HG03108 (cell line): ENCODE data around the gene GMIP.
"Not testable (repeated sequence)": the region's sequence is repeated elsewhere in the genome, so short reads cannot be mapped to it uniquely, and the experiment has no call there.

Experiments used
- ATAC-seq: cut with Tn5 transposase; IDR thresholded peaks from one replicate; pipeline ENCODE4 v1.9.1; 2021; ENCODE audit warnings: moderate library complexity; ENCODE audit not compliant: unreplicated experiment

GMIP gene, protein sequence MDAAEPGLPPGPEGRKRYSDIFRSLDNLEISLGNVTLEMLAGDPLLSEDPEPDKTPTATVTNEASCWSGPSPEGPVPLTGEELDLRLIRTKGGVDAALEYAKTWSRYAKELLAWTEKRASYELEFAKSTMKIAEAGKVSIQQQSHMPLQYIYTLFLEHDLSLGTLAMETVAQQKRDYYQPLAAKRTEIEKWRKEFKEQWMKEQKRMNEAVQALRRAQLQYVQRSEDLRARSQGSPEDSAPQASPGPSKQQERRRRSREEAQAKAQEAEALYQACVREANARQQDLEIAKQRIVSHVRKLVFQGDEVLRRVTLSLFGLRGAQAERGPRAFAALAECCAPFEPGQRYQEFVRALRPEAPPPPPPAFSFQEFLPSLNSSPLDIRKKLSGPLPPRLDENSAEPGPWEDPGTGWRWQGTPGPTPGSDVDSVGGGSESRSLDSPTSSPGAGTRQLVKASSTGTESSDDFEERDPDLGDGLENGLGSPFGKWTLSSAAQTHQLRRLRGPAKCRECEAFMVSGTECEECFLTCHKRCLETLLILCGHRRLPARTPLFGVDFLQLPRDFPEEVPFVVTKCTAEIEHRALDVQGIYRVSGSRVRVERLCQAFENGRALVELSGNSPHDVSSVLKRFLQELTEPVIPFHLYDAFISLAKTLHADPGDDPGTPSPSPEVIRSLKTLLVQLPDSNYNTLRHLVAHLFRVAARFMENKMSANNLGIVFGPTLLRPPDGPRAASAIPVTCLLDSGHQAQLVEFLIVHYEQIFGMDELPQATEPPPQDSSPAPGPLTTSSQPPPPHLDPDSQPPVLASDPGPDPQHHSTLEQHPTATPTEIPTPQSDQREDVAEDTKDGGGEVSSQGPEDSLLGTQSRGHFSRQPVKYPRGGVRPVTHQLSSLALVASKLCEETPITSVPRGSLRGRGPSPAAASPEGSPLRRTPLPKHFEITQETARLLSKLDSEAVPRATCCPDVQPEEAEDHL

DNA sequence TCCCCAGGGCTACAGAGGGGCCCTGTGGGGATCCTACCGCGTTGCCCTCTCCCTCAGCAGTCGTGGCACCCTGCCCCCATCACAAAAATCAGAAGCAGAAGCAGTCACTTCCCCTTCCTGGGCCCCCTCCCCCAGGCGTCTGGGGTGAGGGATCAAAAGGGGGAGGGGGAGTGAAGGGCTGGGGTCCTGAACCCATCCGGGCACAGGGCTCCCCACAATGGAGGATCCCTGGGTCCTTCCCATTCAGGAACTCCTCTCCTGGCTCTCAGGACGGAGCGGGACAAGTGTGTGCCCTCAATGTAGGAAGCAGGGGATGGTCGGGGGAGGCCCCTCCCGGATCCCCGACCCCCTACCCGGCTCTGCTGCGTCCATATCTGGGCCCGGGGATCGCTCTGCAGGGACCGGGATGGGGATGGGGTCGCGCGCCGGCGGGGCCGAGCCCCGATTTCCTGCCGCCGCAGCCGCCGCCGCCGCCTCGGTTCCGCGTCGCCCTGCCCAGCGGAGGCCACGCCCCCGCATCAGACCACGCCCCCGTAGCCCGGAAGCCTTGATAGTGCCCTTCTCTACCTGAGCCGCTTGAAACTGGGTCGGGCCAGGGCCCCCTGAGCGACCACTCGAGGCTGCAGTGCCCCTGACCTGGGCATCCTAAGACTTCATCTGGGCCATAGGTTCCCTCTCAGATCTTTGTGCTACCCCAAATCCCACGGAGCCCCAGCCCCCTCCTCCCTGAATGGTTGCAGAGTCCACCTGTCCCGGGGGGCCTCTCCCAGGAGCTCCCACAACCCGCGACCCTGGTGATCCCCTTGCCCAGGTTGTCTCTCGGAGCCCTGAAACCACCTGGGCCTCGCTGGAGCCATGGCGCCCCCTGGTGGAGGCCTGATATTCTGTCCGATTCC, at the start of gene GMIP:
GMIP (minus strand) TSS at position 500 of the 896 bp plus-strand sequence; CDS start at position 372, 128 bp downstream.
- ATAC-seq: peak; percentile 77

DNA sequence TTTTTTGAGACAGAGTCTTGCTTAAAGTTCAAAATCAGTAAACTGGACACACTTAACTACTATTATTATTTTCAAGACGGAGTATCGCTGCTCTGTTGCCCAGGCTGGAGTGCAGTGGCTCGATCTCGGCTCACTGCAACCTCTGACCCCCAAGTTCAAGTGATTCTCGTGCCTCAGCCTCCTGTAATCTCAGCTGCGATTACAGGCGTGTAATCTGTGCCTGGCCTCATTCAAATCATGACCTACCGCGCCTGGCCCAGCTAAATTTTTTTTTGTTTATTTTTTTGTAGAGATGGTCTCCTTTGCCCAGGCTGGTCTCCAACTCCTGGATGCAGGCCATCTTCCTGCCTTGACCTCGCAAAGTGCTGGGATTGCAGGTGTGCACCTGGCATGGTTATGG, 48.2 kb upstream of the GMIP start:
- no peak for ATAC-seq

DNA sequence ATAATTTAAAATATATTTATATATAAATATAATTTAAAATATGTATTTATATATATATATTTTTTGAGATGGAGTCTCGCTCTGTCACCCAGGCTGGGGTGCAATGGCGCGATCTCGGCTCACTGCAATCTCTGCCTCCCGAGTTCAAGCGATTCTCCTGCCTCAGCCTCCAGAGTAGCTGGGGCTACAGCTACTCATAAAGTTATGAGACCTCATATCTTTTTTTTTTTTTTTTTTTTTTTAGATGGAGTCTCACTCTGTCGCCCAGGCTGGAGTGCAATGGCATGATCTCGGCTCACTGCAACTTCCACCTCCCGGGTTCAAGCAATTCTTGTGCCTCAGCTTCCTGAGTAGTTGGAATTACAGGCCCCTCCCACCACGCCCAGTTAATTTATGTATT, 45.6 kb upstream of the GMIP start:
- not testable (repeated sequence) for ATAC-seq

DNA sequence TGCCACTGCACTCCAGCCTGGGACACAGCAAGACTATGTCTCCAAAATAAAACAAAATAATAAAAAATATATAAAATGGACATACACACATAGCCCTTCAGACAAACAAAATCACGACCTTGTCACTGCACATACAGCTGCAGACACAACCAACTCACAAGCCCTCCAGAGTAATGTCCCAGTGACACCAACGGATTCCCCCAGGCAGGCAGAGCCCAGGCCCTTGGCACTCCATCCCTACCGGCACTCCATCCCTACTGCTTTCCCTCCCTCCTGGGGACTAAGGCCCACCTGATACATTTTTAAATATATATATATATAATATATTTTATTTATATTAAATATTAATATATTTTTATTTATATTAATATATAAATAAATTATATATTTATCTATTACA, 43.6 kb upstream of the GMIP start:
- no peak for ATAC-seq

DNA sequence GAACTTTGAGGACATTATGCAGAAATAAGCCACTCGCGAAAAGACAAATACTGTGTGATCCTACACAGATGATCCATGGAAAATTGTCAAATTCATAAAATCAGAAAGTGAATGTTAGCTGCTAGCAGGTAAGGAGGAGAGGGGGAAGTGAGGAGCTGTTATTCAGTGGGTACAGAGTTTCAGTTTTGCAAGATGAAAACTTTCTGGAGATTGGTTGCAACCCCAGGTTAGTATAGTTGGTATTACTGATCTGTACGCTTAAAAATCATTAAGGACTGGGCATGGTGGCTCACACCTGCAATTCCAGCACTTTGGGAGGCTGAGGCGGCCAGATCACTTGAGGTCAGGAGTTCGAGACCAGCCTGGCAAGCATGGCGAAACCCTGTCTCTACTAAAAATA, 43.1 kb upstream of the GMIP start:
- ATAC-seq: no peak

DNA sequence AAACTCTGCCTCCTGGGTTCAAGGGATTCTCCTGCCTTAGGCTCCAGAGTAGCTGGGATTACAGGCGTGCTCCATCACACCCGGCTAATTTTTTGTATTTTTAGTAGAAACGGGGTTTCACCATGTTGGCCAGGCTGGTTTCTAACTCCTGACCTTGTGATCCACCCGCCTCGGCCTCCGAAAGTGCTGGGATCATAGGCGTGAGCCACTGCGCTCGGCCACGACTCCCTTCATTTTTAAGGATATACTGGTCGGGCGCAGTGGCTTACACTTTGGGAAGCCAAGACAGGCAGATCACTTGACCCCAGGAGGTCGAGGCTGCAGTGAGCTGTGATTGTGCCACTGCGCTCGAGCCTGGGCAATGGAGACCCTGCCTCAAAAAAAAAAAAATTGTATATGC, 42.7 kb upstream of the GMIP start:
- ATAC-seq: not testable (repeated sequence)

DNA sequence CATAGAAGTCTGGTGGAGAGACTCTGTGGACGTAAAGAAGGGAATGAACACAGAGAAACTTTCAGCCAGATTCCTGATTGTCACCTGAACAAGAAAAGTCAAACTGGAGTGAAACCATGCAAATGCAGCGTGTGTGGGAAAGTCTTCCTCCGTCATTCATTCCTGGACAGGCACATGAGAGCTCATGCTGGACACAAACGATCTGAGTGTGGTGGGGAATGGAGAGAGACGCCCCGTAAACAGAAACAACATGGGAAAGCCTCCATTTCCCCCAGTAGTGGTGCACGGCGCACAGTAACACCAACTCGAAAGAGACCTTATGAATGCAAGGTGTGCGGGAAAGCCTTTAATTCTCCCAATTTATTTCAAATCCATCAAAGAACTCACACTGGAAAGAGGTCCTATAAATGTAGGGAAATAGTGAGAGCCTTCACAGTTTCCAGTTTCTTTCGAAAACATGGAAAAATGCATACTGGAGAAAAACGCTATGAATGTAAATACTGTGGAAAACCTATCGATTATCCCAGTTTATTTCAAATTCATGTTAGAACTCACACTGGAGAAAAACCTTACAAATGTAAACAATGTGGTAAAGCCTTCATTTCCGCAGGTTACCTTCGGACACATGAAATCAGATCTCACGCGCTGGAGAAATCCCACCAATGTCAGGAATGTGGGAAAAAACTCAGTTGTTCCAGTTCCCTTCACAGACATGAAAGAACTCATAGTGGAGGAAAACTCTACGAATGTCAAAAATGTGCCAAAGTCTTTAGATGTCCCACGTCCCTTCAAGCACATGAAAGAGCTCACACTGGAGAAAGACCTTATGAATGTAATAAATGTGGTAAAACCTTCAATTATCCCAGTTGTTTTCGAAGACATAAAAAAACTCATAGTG, 36.0 kb upstream of the GMIP start:
- ATAC-seq: no peak

DNA sequence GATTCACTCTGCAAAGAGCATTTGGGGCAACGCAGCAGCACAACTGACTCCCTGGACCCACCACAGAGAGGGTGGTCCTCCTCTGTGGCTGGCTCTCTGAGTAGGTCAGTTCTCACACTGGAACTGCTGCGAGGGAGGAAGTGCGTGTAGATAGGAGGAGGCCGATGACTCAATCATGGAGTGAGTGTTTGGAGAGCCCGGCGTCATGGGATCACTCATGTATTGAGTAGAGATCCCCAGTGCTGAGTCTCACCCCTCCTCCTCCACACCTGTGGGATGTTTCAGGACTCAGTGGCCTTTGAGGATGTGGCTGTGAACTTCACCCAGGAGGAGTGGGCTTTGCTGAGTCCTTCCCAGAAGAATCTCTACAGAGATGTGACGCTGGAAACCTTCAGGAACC, 34.1 kb upstream of the GMIP start:
- ATAC-seq: no peak

DNA sequence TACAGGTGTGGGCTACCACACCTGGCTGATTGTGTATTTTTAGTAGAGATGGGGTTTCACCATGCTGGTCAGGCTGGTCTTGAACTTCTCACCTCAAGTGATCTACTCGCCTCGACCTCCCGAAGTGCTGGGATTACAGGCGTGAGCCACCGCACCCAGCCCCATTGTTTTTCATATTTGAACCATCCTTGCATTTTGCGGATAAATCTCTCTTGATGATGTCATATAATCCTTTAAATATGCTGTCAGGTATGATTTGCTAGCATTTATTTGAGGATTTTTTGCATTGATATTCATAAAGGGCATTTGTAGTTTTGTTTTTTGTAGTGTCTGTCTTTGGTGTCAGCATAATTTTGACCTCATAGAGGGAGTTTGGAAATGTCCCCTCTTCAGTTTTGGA, 30.9 kb upstream of the GMIP start:
- ATAC-seq: no peak

DNA sequence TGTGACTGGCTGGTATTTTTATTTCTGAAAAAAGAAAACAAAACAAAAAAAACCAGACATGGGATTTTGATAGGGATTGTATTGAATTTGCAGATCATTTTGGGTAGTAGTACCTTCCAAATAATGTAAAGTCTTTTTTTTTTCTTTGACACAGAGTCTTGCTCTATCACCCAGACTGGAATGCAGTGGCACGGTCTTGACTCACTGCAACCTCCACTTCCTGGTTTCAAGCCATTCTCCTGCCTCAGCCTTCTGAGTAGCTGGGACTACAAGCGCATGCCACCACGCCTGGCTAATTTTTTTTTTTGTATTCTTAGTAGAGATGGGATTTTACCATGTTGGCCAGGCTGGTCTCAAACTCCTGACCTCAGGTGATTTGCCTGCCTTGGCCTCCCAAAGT, 29.4 kb upstream of the GMIP start:
- ATAC-seq: no peak

DNA sequence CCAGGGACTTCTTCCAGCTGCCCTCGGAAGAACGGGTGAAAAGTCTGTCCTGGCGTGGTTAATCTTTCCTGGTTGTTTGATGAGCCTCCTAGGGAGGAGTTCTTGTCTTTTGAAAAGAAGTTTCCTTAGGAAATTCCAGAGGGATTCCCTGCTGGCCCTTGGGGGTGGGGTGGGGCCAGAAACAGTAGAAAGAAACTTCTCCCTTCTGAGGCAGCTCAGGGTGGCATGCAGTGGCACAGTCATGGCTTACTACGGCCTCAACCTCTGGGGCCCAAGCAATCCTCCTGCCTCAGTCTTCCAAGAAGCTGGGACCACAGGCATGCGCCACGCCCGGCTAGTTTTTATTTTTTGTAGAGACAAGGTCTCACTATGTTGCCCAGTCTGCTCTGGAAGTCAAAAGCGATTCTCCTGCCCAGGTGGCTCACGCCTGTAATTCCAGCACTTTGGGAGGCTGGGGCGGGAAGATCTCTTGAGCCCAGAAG, 26.7 kb upstream of the GMIP start:
- ATAC-seq: no peak

DNA sequence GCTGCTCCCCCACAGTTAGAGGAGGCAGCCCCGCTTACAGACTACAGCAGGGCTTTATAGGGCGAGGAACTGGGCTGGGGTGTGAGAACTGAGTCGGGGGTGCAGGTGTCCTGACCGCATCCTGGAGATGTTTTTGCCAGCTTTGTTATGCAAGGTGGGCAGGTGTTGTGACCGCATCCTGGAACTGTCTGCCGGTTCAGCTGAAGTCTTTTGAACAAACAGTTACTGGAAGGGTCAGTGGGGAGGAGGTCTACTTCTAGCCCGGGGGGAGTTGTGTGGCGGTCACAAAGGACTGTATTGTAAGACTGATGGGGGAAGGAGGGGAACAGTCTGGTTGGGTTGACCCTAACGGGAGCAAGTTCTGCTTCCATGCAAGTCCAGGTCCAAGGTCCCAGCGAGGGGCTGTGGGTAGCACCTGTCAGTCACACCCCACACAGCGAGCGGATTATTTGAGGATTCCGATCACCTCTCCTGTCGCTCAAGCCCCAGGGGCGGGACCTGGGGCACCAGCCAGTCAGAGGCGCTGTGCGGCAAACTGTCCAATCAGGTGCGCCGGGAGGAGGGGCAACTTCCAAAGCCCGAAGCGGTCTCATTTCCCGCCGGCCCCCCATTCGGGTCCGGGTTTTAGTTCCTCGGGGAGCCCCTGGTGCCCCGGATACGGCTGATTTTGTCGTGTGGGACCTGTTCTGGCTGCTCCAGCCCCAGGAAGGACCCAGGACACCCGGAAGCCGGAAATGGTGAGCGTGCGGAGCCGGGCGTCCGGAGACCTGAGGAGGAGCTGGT, 25.0 kb upstream of the GMIP start, which contains the start of gene ZNF101:
ZNF101 (plus strand) TSS at position 610 of the 783 bp plus-strand sequence; CDS start at position 735, 125 bp downstream.
- peak; percentile 64 for ATAC-seq

DNA sequence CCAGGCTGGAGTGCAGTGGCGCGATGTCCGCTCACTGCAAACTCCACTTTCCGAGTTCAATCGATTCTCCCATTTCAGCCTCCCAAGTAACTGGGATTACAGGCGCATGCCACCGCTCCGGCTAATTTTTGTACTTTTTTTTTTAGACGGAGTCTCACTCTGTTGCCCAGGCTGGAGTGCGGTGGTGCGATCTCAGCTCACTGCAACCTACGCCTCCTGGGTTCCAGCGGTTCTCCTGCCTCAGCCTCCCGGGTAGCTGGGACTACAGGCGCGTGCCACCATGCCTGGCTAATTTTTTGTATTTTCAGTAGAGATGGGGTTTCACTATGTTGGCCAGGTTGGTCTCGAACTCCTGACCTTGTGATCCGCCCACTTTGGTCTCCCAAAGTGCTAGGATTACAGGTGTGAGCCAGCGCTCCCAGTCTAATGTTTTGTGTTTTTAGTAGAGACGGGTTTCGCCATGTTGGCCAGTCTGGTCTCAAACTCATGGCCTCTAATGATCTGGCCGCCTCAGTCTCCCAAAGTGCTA, 22.0 kb upstream of the GMIP start:
- ATAC-seq: not testable (repeated sequence)

DNA sequence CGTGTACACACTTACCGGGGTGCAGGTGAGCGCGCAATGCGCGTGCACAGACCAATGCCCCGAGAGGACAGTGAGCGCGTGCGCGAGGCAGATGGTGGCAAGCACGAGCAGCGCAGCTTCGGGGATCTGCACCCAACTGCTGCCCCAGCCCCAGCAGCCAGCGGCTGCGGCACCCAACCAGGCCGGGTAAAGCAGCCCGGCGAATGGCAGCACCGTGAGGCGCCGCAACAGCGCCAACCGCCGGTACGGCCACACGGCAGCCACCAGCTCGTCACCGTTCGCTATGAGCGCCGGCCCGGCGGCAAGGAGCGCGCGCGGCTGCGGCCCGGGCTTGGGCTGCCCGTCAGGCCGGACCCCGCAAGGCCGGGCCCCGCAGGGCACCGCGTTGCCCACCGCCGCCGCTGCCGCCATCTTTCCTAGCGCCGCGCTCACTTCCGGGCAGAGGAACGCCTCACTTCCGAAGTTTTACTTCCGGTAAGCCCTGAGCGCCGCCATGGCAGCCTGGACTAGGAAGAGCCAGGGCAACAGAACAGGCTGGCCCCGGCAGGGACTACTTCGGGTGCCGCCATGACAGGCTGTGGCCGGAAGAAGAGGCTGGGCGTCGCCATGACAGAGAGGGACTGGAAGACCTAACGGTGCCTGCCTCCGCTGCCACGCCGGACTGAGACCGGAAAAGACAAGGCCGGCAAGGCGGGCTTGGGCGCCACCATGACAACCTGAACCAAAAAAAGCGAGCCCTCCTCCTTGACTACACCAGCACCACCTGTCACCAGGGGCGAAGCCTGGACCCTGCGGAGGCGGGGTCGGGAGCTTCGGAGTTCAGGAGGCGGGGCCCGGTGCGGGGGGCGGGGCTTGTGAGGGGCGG, 20.0 kb upstream of the GMIP start, which contains the start of gene ATP13A1:
ATP13A1 (minus strand) TSS at position 421 of the 865 bp plus-strand sequence; CDS start at position 411, 10 bp downstream.
- ATAC-seq: peak; percentile 58

DNA sequence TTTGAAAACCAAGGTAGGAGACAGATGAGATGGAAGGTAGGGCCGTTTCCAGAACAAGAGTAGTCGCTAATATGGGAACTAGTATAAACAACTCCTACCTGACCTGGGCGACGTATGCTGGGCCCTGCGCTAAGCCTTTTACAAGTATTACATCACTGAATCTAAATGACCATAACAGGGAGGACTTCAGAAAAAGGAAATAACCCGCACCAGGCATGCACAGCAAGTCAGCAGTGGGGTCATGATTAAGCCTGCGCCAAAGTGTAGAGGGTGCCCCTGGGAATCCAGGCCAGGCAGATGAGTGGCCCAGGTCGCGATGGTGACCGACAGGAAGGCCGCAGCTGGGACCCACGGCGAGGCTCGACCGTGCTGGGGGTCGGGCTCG, 19.4 kb upstream of the GMIP start:
- ATAC-seq: no peak

DNA sequence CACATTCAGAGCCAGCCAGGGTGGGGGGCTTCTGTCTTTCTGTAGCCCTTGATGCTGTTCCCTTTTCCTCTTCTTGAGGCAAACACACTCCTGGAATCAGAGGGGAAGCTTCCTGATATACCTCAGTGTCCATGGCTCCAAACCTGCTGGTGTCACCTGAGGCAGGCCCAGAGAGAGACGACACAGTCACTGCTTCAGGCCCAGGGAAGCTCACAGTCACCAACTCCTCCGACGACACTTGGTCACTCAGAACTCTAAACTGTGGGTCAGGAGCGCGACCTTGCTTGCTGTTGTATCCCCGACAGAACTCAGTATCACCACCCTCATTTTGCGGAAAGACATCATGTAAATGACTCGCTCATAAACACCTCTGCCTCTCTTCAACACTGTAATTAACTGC, 18.9 kb upstream of the GMIP start:
- no peak for ATAC-seq

DNA sequence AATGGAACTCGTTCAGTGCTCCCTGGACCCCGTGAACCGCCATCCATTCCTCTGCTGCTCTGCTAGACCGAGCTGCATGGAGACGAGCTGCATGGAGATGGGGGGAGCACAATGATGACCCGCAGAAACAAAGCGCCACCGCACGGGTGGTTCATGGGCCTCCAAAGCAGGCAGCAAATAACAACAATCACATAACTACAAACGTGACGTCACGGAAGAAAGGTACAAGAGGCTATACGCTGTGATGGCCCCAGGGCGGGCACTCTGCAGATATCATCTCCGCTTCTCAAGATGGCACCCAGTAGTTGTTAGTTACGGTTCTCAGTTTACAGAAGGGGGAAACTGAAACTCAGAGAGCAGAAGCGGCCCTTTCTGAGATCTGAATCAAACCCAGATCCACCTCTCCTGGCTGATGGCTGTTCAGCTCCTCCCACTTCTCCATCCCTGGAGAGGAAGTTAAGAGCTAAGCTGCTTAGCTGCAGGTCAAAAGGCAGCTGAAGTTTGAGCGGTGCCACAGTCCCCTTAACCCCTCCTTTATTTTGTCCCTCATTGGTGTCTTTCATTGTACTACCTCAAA, 18.3 kb upstream of the GMIP start:
- ATAC-seq: peak; percentile 33
